ENCODE results near the gene SAMD11. TPM values are rescaled to one million over a fixed set of nuclear protein-coding genes. Genes with fewer than 3 reads are reported as not detected.

Gene SAMD11
- polyA plus RNA-seq, 1 of the 3 experiments (the other 2 are of a cell fraction) = 2.1 TPM

- POLR2A ChIA-PET = no interaction called here
- TF ChIP-seq MAX (IDR thresholded peaks at IDR 0.05; ENCODE audit: low read depth) (no peak), SMC3 (IDR thresholded peaks at IDR 0.05; ENCODE audit: low read depth, low read length) (no peak), MEF2A (IDR thresholded peaks at IDR 0.05; ENCODE audit: borderline replicate concordance, low read depth) (no peak), MXI1 (IDR thresholded peaks at IDR 0.05; ENCODE audit: low read depth, low read length) (no peak), TCF12 (IDR thresholded peaks at IDR 0.05) (no peak), EP300 (IDR thresholded peaks at IDR 0.05; ENCODE audit: borderline replicate concordance in 1 of 2, low read depth in 1 of 2, low read length in 1 of 2) (no peak), RAD21 (IDR thresholded peaks at IDR 0.05; ENCODE audit: low read length) (no peak), GATA2 (CRISPR knock-in tag; IDR thresholded peaks at IDR 0.05) (no peak), JUND (IDR thresholded peaks at IDR 0.05) (no peak), YY1 (IDR thresholded peaks at IDR 0.05; ENCODE audit: low read depth) (no peak), PBX3 (IDR thresholded peaks at IDR 0.05) (no peak), USF2 (IDR thresholded peaks at IDR 0.05; ENCODE audit: borderline replicate concordance, low read depth, low read length) (no peak), TEAD4 (IDR thresholded peaks at IDR 0.05; ENCODE audit: borderline replicate concordance, insufficient read depth) (no peak), REST (IDR thresholded peaks at IDR 0.05; ENCODE audit: low read depth, low read length) (no peak), IRF3 (IDR thresholded peaks at IDR 0.05; ENCODE audit: low read depth, low read length) (no peak), NFIC (IDR thresholded peaks at IDR 0.05; ENCODE audit: borderline replicate concordance) (no peak), GABPA (IDR thresholded peaks at IDR 0.05; ENCODE audit: low read depth) (no peak), CHD2 (IDR thresholded peaks at IDR 0.05; ENCODE audit: low read length, partially characterized antibody) (no peak)
- Histone ChIP-seq H3F3A (replicated peaks; ENCODE audit: insufficient read depth) (peaks cover 3% of the 10 kb centered on the region), H3K4me1 (ENCODE audit: control insufficient read depth in 1 of 2, insufficient read depth in 2 of 2, low read depth in 1 of 2, low read length in 1 of 2) (peaks cover 0 to 12% of the 10 kb centered on the region in 2 experiments; a peak in 1 of 4 replicates), H3K4me2 (no peak overlapping the region), H4K20me1 (ENCODE audit: insufficient read depth) (no peaks in the 10 kb centered on the region), H3K27ac (ENCODE audit: low read depth in 2 of 2, low read length in 1 of 2) (no peak overlapping the region), H3K4me3 (ENCODE audit: low read depth in 2 of 2, low read length in 1 of 2) (no peak overlapping the region), H3K27me3 (ENCODE audit: insufficient read depth) (no peaks in the 10 kb centered on the region), H3K36me3 (replicated peaks in 1 of 2; ENCODE audit: control insufficient read depth in 1 of 2, insufficient read depth in 2 of 2, low read length in 1 of 2) (no peaks in the 10 kb centered on the region), H3K9ac (no peak overlapping the region), H2AFZ (ENCODE audit: low read depth) (no peak overlapping the region), H3K79me2 (ENCODE audit: insufficient read depth) (no peaks in the 10 kb centered on the region), H3K9me3 (no peaks in the 10 kb centered on the region), H3K9me2 (no peaks in the 10 kb centered on the region)
- 96% methylated on average over 5 of the region's 11 CpGs for WGBS (ENCODE audit: low lambda C conversion rate)
- CTCF ChIA-PET = interaction anchor here (1.8 kb wide), 1 partner anchor 10 kb away, joined by 7 read pairs; no protein-coding TSS in a partner anchor
- no peak for DNase-seq
These were observed 50.5 kb downstream of the SAMD11 start for GRCh38 chr1:974293-974640.
